HG03066 (cell line): Measurements from ENCODE around the gene LRP11.
"Not testable (repeated sequence)": the region's sequence is repeated elsewhere in the genome, so short reads cannot be mapped to it uniquely, and the experiment has no call there.

Experiments used
- ATAC-seq: cut with Tn5 transposase; IDR thresholded peaks from one replicate; pipeline ENCODE4 v1.9.1; 2021; ENCODE audit warnings: low read depth; ENCODE audit not compliant: unreplicated experiment

Gene LRP11, protein sequence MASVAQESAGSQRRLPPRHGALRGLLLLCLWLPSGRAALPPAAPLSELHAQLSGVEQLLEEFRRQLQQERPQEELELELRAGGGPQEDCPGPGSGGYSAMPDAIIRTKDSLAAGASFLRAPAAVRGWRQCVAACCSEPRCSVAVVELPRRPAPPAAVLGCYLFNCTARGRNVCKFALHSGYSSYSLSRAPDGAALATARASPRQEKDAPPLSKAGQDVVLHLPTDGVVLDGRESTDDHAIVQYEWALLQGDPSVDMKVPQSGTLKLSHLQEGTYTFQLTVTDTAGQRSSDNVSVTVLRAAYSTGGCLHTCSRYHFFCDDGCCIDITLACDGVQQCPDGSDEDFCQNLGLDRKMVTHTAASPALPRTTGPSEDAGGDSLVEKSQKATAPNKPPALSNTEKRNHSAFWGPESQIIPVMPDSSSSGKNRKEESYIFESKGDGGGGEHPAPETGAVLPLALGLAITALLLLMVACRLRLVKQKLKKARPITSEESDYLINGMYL

DNA sequence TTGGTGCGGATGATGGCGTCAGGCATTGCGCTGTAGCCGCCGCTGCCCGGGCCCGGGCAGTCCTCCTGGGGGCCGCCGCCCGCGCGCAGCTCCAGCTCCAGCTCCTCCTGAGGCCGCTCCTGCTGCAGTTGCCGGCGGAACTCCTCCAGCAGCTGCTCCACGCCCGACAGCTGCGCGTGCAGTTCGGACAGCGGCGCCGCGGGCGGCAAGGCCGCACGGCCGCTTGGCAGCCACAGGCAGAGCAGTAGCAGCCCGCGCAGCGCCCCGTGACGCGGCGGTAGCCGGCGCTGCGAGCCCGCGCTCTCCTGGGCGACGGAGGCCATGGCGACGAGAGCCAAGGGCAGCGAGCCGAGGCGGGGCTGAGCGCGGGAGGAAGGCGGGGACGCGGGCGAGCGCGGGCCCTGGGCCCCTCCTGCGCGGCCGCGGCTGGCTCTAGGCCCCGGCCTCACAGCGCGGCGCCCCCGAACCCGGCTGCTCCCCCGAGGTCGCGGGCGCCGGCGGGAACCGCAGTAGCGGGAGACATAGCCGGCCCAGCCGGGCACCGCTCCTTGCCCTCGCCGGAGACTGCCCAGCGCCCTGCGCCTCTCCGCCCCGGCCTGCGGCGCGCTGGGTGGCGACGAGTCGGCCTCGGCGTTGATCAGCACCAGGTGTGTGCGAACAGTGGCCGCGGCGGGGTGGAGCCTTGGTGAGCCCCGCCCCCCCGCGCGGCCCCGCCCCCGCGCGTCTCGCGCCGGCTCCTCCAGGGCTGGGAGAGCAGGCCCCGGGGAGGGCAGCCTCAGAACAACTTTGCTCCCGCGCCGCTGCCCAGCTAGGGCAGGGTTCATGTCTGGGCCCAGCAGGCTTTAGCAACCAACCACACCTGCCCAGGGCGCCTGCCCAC lies at the start of gene LRP11:
TSS of gene LRP11 (minus strand) at position 662 of the 880 bp plus-strand sequence. CDS start at position 323, 339 bp downstream.
- peak; percentile 78 for ATAC-seq

DNA sequence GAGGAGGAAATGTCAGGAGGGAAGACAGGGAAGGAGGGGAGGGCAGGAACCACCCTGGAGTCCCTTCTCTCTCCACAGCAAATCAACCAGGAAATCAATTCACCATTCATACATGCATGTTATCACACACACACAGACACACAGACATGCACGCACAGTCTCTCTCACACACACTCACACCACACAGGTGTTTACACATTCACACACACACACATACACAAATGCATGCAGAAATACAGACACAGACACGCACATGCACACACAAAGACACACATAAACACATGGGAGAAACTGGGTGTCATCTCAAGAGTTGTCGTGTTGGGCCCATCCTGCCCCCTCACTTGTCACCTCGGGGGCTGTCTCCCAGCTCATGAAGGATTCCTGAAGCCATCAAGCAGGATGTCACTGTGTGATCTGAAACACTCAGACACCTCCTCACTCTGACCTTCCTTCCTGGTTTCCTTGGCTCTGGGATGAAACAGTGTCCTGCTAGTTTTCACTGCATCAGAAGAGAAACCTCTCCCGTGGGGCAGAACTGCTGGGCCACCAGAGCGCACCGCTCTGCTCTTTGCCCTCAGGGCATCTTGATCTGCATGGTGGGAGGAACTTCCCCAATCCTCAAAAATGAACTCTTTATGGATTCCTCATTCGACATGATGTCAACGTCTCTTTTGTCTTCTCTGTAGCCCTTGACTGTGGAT lies 49.5 kb upstream of the LRP11 start:
- ATAC-seq, result no peak

DNA sequence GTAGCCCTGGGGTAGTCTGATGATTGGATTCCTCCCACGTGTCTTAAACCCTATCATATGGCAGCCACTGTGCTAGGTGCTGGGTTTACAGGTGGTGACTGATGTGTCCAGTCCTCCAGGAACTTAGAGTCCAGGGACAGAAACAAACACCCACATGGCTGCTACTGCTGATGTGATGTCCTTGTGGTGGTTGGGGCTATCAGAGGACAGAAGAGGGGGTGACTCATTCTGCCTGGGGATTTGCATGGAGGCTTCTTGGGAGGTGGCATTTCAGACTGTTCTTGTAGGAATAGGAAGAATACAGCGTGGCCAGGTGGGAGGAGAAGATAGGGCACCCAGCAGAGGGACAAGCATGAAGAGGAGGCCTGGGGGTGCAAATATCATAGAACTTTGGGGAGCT lies 48.9 kb upstream of the LRP11 start:
- ATAC-seq, result no peak

DNA sequence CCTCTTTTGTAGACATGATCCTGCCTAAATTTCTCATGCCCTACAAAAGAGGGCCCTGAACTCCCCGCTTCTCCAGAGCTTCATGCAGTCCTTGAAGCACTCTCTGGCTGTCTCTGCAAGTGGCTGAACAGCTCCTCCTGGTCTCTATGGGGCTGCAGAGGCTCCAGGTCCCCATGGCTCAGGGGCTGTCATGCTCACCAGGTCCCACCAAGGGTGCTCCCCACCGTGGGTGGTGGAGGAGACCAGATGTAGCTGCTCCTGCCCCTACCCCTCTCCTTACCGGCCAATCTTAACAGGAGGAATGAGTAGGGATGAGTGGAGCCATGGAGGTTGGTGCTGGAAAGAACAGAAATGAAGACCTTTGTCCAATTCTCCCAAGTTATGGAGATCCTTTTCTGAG lies 48.5 kb upstream of the LRP11 start:
- not testable (repeated sequence) for ATAC-seq

DNA sequence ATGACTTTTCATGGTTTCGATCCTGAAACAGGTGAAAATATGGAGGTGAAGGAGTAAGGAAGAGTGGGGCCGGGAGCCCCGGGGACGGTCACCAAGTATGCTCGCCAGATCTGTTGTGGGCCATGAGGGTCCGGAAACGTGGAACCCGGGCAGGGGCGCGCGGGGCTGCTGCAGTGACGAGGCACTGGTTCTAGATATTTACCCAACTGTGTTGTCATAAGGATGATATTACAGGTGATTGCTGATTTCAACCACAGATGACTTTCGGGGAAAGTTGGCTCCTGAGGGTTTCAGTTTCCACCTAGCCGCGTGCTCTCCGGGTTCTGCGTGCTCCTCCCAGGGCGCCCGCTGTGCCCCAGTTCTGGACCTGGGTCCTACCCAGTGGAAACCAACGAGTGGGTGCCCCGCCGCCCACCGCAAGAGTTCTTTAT lies 46.6 kb upstream of the LRP11 start:
- no peak for ATAC-seq

DNA sequence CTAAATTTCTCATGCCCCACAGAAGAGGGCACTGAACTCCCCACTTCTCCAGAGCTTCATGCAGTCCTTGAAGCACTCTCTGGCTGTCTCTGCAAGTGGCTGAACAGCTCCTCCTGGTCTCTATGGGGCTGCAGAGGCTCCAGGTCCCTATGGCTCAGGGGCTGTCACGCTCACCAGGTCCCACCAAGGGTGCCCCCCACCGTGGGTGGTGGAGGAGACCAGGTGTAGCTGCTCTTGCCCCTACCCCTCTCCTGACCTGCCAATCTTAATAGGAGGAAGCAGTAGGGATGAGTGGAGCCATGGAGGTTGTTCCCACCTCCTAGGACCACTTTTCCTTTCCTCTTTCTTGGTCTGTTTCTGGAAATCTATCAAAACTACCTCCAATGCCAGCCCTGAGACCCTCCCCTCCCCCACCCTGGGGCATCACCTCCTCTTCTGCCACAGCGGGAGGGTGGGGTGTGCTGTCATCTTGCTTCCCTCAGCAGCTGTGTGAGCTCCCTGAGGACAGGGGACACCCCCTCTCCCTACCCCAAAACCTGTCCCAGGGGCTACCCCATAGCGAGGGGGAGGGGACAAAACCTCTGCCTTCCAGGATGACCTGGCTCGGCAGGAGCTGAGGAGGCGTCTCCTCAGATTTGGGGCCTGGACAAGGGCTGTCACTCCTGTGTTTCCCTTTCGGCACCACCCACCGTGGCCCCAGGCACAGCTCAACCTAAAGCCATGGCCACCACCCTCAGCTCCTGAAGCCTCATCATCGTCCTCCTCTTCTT lies 45.7 kb upstream of the LRP11 start:
- ATAC-seq, result no peak

DNA sequence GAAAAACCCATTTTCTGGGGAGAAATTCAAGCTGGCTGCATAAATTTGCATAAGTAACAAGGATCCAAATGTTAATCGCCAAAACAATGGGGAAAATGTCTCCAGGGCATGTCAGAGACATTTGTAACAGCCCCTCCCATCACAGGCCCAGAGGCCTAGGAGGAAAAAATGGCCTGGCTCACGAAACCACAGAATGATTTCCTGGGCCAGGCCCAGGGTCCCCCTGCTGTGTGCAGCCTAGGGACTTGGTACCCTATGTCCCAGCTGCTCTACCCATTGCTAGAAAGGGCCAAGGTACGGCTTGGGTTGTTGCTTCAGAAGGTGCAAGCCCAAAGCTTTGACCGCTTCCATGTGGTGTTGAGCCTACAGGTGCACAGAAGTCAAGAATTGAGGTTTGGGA lies 44.3 kb upstream of the LRP11 start:
- ATAC-seq, result not testable (repeated sequence)

DNA sequence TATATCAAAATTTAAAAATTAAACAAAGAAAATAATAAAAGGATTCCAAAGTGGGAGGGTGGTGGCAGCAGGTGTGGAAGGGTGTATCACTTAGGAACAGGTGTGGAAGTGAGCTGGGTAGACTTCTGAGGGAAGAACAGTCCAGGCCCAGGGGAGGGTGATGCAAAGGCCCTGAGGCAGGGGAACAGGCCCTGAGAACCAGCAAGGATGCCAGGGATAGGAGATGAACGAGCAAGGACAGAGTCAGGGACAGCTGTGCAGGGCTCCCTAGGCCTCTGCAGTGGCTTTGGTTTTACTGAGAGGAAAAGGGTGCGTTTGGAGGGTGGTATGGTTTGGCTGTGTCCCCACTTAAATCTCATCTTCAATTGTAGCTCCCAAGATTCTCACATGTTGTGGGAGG lies 43.2 kb upstream of the LRP11 start:
- ATAC-seq, result no peak

DNA sequence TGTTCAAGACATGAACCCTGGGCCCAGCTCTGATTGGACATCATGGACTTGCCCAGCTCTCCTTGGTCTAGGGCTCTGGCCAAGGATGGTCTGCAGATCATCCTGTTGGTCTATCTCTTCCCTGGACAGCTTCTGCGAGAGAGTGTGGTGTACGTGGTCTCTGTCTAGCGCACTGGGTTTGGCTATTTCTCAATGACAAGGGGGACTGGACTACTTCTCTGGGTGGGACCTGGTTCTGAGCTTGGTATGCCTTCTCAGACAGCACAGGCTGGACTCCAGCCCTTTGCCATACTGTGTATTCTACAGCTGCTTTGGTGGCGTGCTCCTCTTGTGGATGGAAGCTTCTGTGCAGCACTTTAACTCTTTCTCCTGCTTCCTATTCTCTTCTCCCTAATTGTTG lies 42.2 kb upstream of the LRP11 start:
- no peak for ATAC-seq

DNA sequence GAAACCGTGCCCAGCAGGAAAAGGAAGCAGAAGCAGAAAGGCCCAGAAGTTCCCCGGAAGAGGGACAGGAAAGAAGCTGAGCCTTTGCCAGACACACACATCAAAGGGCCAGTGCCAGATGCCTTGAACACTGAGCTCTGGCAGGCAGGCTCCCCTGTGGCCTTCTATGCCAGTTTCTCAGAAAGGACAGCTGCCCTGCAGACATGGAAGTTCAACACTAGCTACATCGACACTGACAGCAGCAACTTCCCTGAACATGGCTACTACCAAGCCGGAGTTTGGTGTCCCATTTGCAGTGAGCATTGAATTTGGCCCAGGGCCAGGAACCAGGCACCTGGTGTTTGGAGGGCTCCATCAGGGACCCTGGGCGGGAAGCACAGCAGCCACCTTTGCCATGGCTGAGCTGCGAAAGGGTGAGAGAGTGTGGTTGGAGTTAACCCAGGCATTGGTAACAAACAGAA lies 41.8 kb upstream of the LRP11 start:
- ATAC-seq, result no peak

DNA sequence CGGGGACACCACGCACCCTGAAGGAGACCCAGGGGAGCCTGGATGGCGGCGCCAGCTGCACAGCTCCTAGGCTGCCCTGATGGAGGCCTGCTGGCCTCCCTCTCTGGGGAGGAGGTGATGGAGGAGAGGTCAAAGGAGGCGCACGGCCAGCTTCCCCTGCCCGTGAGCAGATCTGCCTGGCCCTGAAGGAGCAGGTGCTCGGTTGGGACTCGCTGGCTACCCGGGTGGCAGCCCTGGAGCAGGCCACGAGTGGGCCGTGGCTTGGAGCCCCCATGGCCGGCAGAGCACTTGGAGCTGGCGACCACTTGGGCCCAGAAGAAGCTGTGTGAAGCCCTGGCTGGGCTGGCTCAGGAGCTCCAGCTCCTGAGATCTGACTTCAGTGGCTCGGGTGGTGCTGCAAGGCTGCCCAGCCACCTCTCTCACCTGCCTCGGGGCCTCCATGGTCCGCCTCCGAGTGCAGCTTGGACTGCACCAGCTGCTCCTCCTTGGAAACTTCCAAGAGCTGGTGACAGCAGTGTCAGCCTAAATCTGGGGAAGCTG lies 41.3 kb upstream of the LRP11 start:
- no peak for ATAC-seq

DNA sequence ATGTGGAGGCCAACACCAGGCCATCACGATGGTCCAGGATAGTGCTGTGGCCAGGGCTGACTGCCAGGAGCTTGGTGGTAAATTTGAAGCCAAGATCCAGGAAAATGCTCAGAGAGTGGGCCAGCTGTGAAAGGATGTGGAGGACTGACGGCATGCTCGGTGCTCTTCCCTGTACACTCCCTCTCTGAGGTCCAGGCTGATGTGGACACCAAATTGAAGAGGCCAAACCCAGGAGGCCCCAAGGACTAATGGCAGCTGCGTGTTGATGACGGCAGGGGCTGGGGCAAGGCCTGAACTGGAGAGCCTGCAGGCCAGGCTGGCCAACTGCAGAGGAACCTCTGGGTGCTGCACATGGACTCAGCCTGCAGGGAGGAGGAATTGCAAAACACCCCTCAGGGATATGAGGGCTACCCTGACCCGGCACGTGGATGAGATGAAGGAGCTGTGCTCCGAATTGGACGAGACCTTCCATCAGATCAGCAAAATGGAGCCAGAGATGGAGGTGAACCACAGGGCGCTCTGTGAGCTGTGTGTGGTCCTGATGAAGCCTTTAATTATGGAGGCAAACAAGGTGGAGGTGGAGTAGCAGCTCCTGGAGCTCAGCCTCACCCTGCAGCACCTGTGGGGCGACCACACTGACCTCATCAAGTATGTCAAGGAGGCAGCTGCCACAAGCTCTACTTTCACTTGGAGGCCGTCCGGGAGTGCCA lies 40.7 kb upstream of the LRP11 start:
- ATAC-seq, result no peak

DNA sequence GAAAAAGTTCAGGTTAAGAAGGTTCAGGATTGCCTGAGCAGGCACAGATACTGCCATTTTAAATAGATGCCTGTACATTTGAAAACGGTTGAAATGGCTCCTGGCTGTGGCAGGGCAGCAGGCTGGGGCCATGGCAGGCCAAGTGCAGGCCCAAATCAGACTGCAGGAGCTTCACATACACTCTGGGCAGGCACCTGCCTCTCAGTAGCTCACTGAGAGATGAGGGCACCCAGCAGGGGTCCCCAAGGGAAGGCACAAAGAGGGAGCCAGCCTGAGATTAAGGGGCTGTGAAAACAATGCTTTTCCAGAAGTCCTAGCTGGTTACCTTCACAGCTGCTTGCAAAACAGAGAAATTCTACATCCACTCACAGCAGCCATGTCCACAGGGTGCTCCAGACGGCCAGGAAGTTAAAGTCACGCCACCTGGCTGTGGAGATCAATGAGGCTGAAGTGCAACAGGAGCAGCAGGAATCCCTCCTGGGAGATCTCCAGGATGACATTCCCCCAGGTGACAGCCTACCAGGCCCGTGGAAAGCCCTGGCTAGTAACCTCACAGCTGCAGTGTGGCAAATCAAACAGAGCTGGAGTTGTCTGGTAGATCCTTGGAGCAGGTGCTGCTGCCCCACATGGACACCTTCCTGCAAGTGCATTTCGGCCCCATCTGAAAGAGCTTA lies 39.9 kb upstream of the LRP11 start:
- no peak for ATAC-seq

DNA sequence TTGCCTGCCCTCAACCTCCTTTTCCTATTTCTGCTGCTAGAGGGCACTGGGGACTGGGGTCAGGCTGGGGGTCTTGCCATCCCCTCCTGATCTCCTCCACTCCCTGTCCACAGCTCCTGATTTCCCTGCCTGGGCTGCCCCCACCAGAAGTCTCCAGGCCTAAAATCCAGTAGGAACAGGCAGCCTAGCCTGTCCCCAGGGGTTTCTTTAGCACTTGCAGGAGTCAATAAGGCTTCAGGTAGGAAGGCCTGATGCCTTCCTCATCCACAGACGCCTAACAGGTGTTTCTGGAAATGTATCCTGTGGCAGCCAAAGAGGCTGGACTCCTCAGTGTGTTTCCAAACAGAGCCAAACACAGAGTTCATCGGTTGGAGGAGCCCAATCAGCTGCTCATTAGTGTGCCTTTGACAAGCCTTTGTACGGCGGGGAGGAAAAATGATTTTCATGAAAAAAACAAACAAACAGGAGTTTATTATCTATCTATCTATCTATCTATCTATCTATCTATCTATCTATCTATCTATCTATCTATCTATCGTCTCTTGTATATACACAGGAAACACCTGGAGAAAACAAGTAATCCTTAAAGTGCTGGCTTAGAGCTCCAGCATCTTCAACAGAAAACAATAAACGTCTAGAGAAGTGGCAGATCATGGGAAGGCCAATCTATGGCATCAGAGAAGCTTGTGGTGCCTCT lies 37.4 kb upstream of the LRP11 start:
- no peak for ATAC-seq

DNA sequence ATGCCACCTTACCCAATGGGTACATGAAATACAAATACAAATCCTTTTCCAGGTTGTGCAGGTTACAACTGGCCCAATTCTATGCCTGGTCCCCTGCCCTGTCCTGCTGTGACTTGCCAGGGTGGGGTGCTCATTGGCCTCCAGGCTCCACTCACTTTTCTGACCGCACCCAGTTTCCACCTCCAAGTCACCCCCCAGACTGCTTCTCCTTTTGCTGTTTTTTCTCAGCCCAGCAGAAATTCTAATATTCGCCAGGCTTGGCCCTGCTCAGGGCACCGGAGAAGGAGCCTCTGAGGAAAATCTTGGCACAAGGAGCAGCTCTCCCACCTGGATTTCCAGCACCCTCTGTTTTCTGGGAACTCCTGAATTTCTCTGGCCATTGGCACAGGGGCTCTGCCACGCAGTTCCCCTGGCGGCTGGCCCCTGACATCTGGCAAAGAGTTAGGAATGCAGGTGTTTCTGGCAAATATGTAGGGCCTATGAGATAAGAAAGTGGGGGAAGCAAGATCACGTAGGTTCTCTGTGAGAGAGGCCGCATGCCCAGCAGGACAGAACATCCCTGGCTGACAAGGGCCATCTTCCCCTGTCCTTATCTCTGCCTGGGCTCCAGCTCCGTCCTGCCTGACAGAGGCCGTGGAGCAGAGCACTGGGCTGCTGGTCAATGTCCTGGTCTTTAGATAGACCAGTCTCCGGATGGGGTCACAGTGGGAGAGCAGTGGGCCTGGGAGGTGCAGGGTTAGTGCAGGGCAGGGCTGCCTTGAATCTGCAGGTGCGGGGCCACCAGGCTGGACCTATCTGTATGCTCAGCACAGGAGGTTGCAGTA lies 36.7 kb upstream of the LRP11 start:
- no peak for ATAC-seq

DNA sequence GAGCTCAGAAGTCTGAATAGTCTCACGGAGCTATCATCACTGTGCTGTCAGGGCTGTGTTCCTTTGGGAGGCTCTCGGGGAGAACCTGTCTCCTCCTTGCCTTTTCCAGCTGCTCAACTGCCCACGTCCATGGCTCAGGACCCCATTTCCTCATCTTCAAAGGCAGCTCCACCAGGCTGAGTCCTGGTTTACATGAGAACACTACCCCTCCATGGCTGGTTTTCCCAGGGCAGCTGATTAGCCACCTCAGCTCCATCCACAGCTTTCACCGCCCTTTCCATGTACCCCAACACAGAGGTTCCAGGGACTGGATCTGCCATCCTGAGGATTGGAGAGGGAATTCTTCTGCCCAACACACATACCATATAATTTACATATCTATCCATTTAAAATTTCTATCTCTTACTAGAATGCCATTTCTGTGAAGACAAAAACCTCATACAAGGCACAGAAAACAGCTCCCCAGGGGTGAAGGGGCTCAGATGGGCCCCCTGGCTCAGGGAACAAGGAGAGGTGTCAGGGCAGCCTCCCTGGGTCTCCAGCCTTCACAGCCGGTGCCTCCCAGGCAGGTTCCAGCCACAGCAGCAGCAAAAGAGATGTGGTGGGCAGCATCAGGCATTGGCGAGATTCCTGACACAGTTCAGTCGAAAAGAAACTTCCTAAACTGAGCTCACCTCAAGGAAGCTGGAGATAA lies 35.9 kb upstream of the LRP11 start:
- ATAC-seq, result no peak

DNA sequence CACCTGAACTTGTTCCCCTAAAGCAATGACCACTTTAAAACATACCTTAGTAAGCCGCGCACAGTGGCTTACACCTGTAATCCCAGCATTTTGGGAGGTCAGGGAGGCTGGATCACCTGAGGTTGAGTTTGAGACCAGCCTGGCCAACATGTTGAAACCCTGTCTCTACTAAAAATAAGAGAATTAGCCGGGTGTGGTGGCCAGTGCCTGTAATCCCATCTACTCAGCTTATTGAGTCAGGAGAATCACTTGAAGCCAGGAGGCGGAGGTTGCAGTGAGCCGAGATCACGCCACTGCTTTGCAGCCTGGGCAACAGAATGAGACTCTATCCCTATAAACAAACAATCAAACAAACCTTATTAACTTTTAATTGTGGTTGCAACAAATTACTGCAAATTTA lies 35.3 kb upstream of the LRP11 start:
- no peak for ATAC-seq
